MCF 10A (cell line): ENCODE results near the gene ENHO. TPM values are rescaled to one million over a fixed set of nuclear protein-coding genes. Genes with fewer than 3 reads are reported as not detected.

Experiments
- BruUV-seq: library from RNA; stranded (reverse); fragments of 400-500 nt; replicated peaks from 2 replicates; lab custom pipeline; 2021; lab: Mats Ljungman, UMichigan
- CTCF ChIA-PET: fragments of 300-600 bp; sonication (Branson Sonifier 250); formaldehyde crosslinking; extraction: SDS; loops from one replicate; lab custom pipeline; 2021; ENCODE audit warnings: antibody characterized with exemption, inconsistent platforms; lab: Yijun Ruan, JAX
- POLR2A ChIA-PET: fragments of 300-600, 350-650 bp; sonication (Branson Sonifier 250); formaldehyde crosslinking; extraction: SDS; loops from one replicate; lab custom pipeline; 2020; ENCODE audit warnings: antibody characterized with exemption, inconsistent platforms; lab: Yijun Ruan, JAX
- DNase-seq: peaks from one replicate; pipeline ENCODE4 v3.0.0-alpha.2; 2018; ENCODE audit not compliant: unreplicated experiment
- H3K27ac Mint-ChIP-seq: one replicate; pipeline ENCODE4 v1.8.0; 2022; ENCODE audit warnings: mild to moderate bottlenecking, low read depth, mixed read lengths; ENCODE audit not compliant: unreplicated experiment
- H3K27me3 Mint-ChIP-seq: one replicate; pipeline ENCODE4 v1.8.0; 2022; ENCODE audit warnings: mixed read lengths; ENCODE audit not compliant: insufficient read depth, unreplicated experiment
- H3K36me3 Mint-ChIP-seq: one replicate; pipeline ENCODE4 v1.8.0; 2022; ENCODE audit warnings: mild to moderate bottlenecking, moderate library complexity, mixed read lengths; ENCODE audit not compliant: insufficient read depth, unreplicated experiment
- H3K4me1 Mint-ChIP-seq: one replicate; pipeline ENCODE4 v1.8.0; 2022; ENCODE audit warnings: mixed read lengths; ENCODE audit not compliant: insufficient read depth, unreplicated experiment
- H3K4me3 Mint-ChIP-seq: one replicate; pipeline ENCODE4 v1.8.0; 2022; ENCODE audit warnings: mild to moderate bottlenecking, moderate library complexity, mixed read lengths; ENCODE audit not compliant: unreplicated experiment
- H3K9me3 Mint-ChIP-seq: one replicate; pipeline ENCODE4 v1.8.0; 2022; ENCODE audit warnings: mixed read lengths; ENCODE audit not compliant: unreplicated experiment
- CTCF ChIP-seq: fragments of 200-600 bp; IDR thresholded peaks from one replicate; pipeline ENCODE4 v1.8.0; 2022; ENCODE audit warnings: antibody characterized with exemption, mild to moderate bottlenecking; ENCODE audit not compliant: unreplicated experiment
- intact Hi-C: fragments of 100-400 bp; cut with micrococcal nuclease; formaldehyde crosslinking; loops from 2 replicates; pipeline ENCODE4 v1.14.1; 2022
- total RNA-seq: library from RNA; stranded (reverse); gene quantifications from 2 replicates; pipeline ENCODE4 v1.2.3, GENCODE V29; 2022

The ENHO gene
- total RNA-seq, 1 experiment from 2014 or later = not detected

GRCh38 chr9:34517185-34517584 lies 5.6 kb downstream of the ENHO start:
- DNase-seq = no peak
- H3K4me1 Mint-ChIP-seq = no peaks in the 10 kb centered on the region
- BruUV-seq = no TSS peak
- H3K4me3 Mint-ChIP-seq = no peak overlapping the region
- CTCF ChIA-PET = interaction anchor here (0.7 to 2.1 kb wide), 7 partner anchors 16 to 528 kb away, joined by 3 to 5 read pairs (median 3); no protein-coding TSS in a partner anchor
- TF ChIP-seq CTCF = no peak
- POLR2A ChIA-PET = no interaction called here
- H3K27ac Mint-ChIP-seq = no peak overlapping the region
- H3K36me3 Mint-ChIP-seq = no peaks in the 10 kb centered on the region
- intact Hi-C loops = no loop called here
- no peaks in the 10 kb centered on the region for H3K9me3 Mint-ChIP-seq
- H3K27me3 Mint-ChIP-seq = peaks cover 29% of the 10 kb centered on the region

- intact Hi-C loops = no loop called here
- Mint-ChIP-seq H3K36me3 (peaks cover 6% of the 10 kb centered on the region), H3K4me3 (no peak overlapping the region), H3K27ac (no peak overlapping the region), H3K9me3 (no peaks in the 10 kb centered on the region), H3K27me3 (peaks cover 29% of the 10 kb centered on the region), H3K4me1 (no peaks in the 10 kb centered on the region)
- no peak for DNase-seq
- no peak for TF ChIP-seq CTCF
- ChIA-PET POLR2A (no interaction called here), CTCF (interaction anchor here (1.7 kb wide), 1 partner anchor 112 kb away, joined by 6 read pairs; no protein-coding TSS in a partner anchor)
- no TSS peak for BruUV-seq
Observed at GRCh38 chr9:34515959-34516358, 6.8 kb downstream of the ENHO start.

GRCh38 chr9:34514816-34515215 lies 8.0 kb downstream of the ENHO start:
- POLR2A ChIA-PET = no interaction called here
- H3K27me3 Mint-ChIP-seq = peaks cover 28% of the 10 kb centered on the region
- CTCF ChIA-PET = interaction anchor here (0.7 to 1.7 kb wide), 2 partner anchors 33 to 111 kb away, joined by 3 to 6 read pairs; no protein-coding TSS in a partner anchor
- H3K9me3 Mint-ChIP-seq = no peaks in the 10 kb centered on the region
- no TSS peak for BruUV-seq
- H3K36me3 Mint-ChIP-seq = peaks cover 6% of the 10 kb centered on the region
- TF ChIP-seq CTCF = no peak
- intact Hi-C loops = no loop called here
- H3K27ac Mint-ChIP-seq = no peak overlapping the region
- H3K4me1 Mint-ChIP-seq = no peaks in the 10 kb centered on the region
- no peak for DNase-seq
- H3K4me3 Mint-ChIP-seq = no peak overlapping the region

- H3K4me1 Mint-ChIP-seq = no peaks in the 10 kb centered on the region
- ChIA-PET CTCF (interaction anchor here (0.6 to 1.7 kb wide), 7 partner anchors 9 to 135 kb away, joined by 3 to 6 read pairs (median 4); partner anchors contain the start of gene ENHO), POLR2A (no interaction called here)
- no peak overlapping the region for H3K27ac Mint-ChIP-seq
- DNase-seq = no peak
- TF ChIP-seq CTCF = no peak
- no peak overlapping the region for H3K4me3 Mint-ChIP-seq
- H3K36me3 Mint-ChIP-seq = peaks cover 9% of the 10 kb centered on the region
- H3K27me3 Mint-ChIP-seq = peaks cover 23% of the 10 kb centered on the region
- BruUV-seq = no TSS peak
- intact Hi-C loops = no loop called here
- no peaks in the 10 kb centered on the region for H3K9me3 Mint-ChIP-seq
Observed at GRCh38 chr9:34514401-34514800, 8.4 kb downstream of the ENHO start.
